ENCODE data around the gene ZBTB2.

The ZBTB2 gene

GRCh38 chr6:151425561-151425960 is 34.2 kb upstream of the ZBTB2 start:
- Histone ChIP-seq H3K9me3 (ENCODE audit: control insufficient read depth, low read depth, low read length) (no peaks in the 10 kb centered on the region), H3K9ac (ENCODE audit: low read length) (no peak overlapping the region), H3K4me3 (ENCODE audit: low read length) (no peak overlapping the region), H3K27me3 (ENCODE audit: control insufficient read depth, insufficient read depth, low read length) (no peaks in the 10 kb centered on the region), H3K4me1 (ENCODE audit: control insufficient read depth, low read depth, low read length) (no peaks in the 10 kb centered on the region), H3K27ac (ENCODE audit: low read length) (no peak overlapping the region), H3K36me3 (ENCODE audit: control insufficient read depth, low read depth, low read length) (peaks cover 69% of the 10 kb centered on the region)

- Histone ChIP-seq H3K27me3 (ENCODE audit: control insufficient read depth, insufficient read depth, low read length) (no peaks in the 10 kb centered on the region), H3K4me1 (ENCODE audit: control insufficient read depth, low read depth, low read length) (no peaks in the 10 kb centered on the region), H3K27ac (ENCODE audit: low read length) (no peak overlapping the region), H3K9me3 (ENCODE audit: control insufficient read depth, low read depth, low read length) (no peaks in the 10 kb centered on the region), H3K9ac (ENCODE audit: low read length) (no peak overlapping the region), H3K36me3 (ENCODE audit: control insufficient read depth, low read depth, low read length) (peaks cover 51% of the 10 kb centered on the region), H3K4me3 (ENCODE audit: low read length) (no peak overlapping the region)
Observed at GRCh38 chr6:151422981-151423380, 31.6 kb upstream of the ZBTB2 start.

- Histone ChIP-seq H3K9ac (ENCODE audit: low read length) (no peak overlapping the region), H3K4me1 (ENCODE audit: control insufficient read depth, low read depth, low read length) (no peaks in the 10 kb centered on the region), H3K27ac (ENCODE audit: low read length) (no peak overlapping the region), H3K36me3 (ENCODE audit: control insufficient read depth, low read depth, low read length) (peaks cover 48% of the 10 kb centered on the region), H3K4me3 (ENCODE audit: low read length) (no peak overlapping the region), H3K9me3 (ENCODE audit: control insufficient read depth, low read depth, low read length) (no peaks in the 10 kb centered on the region), H3K27me3 (ENCODE audit: control insufficient read depth, insufficient read depth, low read length) (no peaks in the 10 kb centered on the region)
Observed at GRCh38 chr6:151417477-151417876, 26.1 kb upstream of the ZBTB2 start.

GRCh38 chr6:151414641-151415260 is 23.4 kb upstream of the ZBTB2 start:
- H3K4me3 ChIP-seq (ENCODE audit: low read length) = no peak overlapping the region
- no peak overlapping the region for H3K27ac ChIP-seq (ENCODE audit: low read length)
- H3K27me3 ChIP-seq (ENCODE audit: control insufficient read depth, insufficient read depth, low read length) = no peaks in the 10 kb centered on the region
- H3K9ac ChIP-seq (ENCODE audit: low read length) = no peak overlapping the region
- no peaks in the 10 kb centered on the region for H3K4me1 ChIP-seq (ENCODE audit: control insufficient read depth, low read depth, low read length)
- H3K9me3 ChIP-seq (ENCODE audit: control insufficient read depth, low read depth, low read length) = no peaks in the 10 kb centered on the region
- H3K36me3 ChIP-seq (ENCODE audit: control insufficient read depth, low read depth, low read length) = peaks cover 32% of the 10 kb centered on the region

GRCh38 chr6:151413372-151414145 is 22.2 kb upstream of the ZBTB2 start:
- peaks cover 32% of the 10 kb centered on the region for H3K36me3 ChIP-seq (ENCODE audit: control insufficient read depth, low read depth, low read length)
- H3K27me3 ChIP-seq (ENCODE audit: control insufficient read depth, insufficient read depth, low read length) = no peaks in the 10 kb centered on the region
- no peaks in the 10 kb centered on the region for H3K9me3 ChIP-seq (ENCODE audit: control insufficient read depth, low read depth, low read length)
- no peaks in the 10 kb centered on the region for H3K4me1 ChIP-seq (ENCODE audit: control insufficient read depth, low read depth, low read length)
- H3K27ac ChIP-seq (ENCODE audit: low read length) = no peak overlapping the region
- H3K4me3 ChIP-seq (ENCODE audit: low read length) = no peak overlapping the region
- H3K9ac ChIP-seq (ENCODE audit: low read length) = no peak overlapping the region

GRCh38 chr6:151412909-151413308 is 21.6 kb upstream of the ZBTB2 start:
- no peak overlapping the region for H3K9ac ChIP-seq (ENCODE audit: low read length)
- H3K4me1 ChIP-seq (ENCODE audit: control insufficient read depth, low read depth, low read length) = no peaks in the 10 kb centered on the region
- no peak overlapping the region for H3K27ac ChIP-seq (ENCODE audit: low read length)
- H3K36me3 ChIP-seq (ENCODE audit: control insufficient read depth, low read depth, low read length) = peaks cover 32% of the 10 kb centered on the region
- no peaks in the 10 kb centered on the region for H3K27me3 ChIP-seq (ENCODE audit: control insufficient read depth, insufficient read depth, low read length)
- H3K4me3 ChIP-seq (ENCODE audit: low read length) = no peak overlapping the region
- no peaks in the 10 kb centered on the region for H3K9me3 ChIP-seq (ENCODE audit: control insufficient read depth, low read depth, low read length)

GRCh38 chr6:151409679-151410078 is 18.3 kb upstream of the ZBTB2 start:
- Histone ChIP-seq H3K9me3 (ENCODE audit: control insufficient read depth, low read depth, low read length) (no peaks in the 10 kb centered on the region), H3K27ac (ENCODE audit: low read length) (no peak overlapping the region), H3K4me1 (ENCODE audit: control insufficient read depth, low read depth, low read length) (no peaks in the 10 kb centered on the region), H3K9ac (ENCODE audit: low read length) (no peak overlapping the region), H3K36me3 (ENCODE audit: control insufficient read depth, low read depth, low read length) (peaks cover 18% of the 10 kb centered on the region), H3K27me3 (ENCODE audit: control insufficient read depth, insufficient read depth, low read length) (no peaks in the 10 kb centered on the region), H3K4me3 (ENCODE audit: low read length) (no peak overlapping the region)

GRCh38 chr6:151409260-151409659 is 17.9 kb upstream of the ZBTB2 start:
- no peak overlapping the region for H3K27ac ChIP-seq (ENCODE audit: low read length)
- no peaks in the 10 kb centered on the region for H3K9me3 ChIP-seq (ENCODE audit: control insufficient read depth, low read depth, low read length)
- H3K9ac ChIP-seq (ENCODE audit: low read length) = no peak overlapping the region
- H3K36me3 ChIP-seq (ENCODE audit: control insufficient read depth, low read depth, low read length) = peaks cover 15% of the 10 kb centered on the region
- no peak overlapping the region for H3K4me3 ChIP-seq (ENCODE audit: low read length)
- no peaks in the 10 kb centered on the region for H3K27me3 ChIP-seq (ENCODE audit: control insufficient read depth, insufficient read depth, low read length)
- no peaks in the 10 kb centered on the region for H3K4me1 ChIP-seq (ENCODE audit: control insufficient read depth, low read depth, low read length)

GRCh38 chr6:151408858-151409257 is 17.5 kb upstream of the ZBTB2 start:
- no peak overlapping the region for H3K27ac ChIP-seq (ENCODE audit: low read length)
- no peaks in the 10 kb centered on the region for H3K9me3 ChIP-seq (ENCODE audit: control insufficient read depth, low read depth, low read length)
- peaks cover 16% of the 10 kb centered on the region for H3K36me3 ChIP-seq (ENCODE audit: control insufficient read depth, low read depth, low read length)

GRCh38 chr6:151403919-151404308 is 12.6 kb upstream of the ZBTB2 start:
- Histone ChIP-seq H3K4me1 (ENCODE audit: control insufficient read depth, low read depth, low read length) (no peaks in the 10 kb centered on the region), H3K36me3 (ENCODE audit: control insufficient read depth, low read depth, low read length) (peaks cover 16% of the 10 kb centered on the region), H3K4me3 (ENCODE audit: low read length) (no peak overlapping the region), H3K9ac (ENCODE audit: low read length) (no peak overlapping the region), H3K27me3 (ENCODE audit: control insufficient read depth, insufficient read depth, low read length) (no peaks in the 10 kb centered on the region), H3K27ac (ENCODE audit: low read length) (no peak overlapping the region), H3K9me3 (ENCODE audit: control insufficient read depth, low read depth, low read length) (no peaks in the 10 kb centered on the region)

More at GRCh38 chr6:151408858-151409257, 17.5 kb upstream of the ZBTB2 start:
- Histone ChIP-seq H3K4me3 (ENCODE audit: low read length) (no peak overlapping the region), H3K27me3 (ENCODE audit: control insufficient read depth, insufficient read depth, low read length) (no peaks in the 10 kb centered on the region), H3K4me1 (ENCODE audit: control insufficient read depth, low read depth, low read length) (no peaks in the 10 kb centered on the region), H3K9ac (ENCODE audit: low read length) (no peak overlapping the region)

GRCh38 chr6:151402228-151402627 is 10.9 kb upstream of the ZBTB2 start:
- Histone ChIP-seq H3K36me3 (ENCODE audit: control insufficient read depth, low read depth, low read length) (peaks cover 21% of the 10 kb centered on the region), H3K4me1 (ENCODE audit: control insufficient read depth, low read depth, low read length) (no peaks in the 10 kb centered on the region), H3K9ac (ENCODE audit: low read length) (no peak overlapping the region), H3K4me3 (ENCODE audit: low read length) (no peak overlapping the region), H3K27me3 (ENCODE audit: control insufficient read depth, insufficient read depth, low read length) (no peaks in the 10 kb centered on the region), H3K27ac (ENCODE audit: low read length) (no peak overlapping the region), H3K9me3 (ENCODE audit: control insufficient read depth, low read depth, low read length) (no peaks in the 10 kb centered on the region)

- Histone ChIP-seq H3K9me3 (ENCODE audit: control insufficient read depth, low read depth, low read length) (no peaks in the 10 kb centered on the region), H3K27ac (ENCODE audit: low read length) (no peak overlapping the region), H3K4me1 (ENCODE audit: control insufficient read depth, low read depth, low read length) (no peaks in the 10 kb centered on the region), H3K36me3 (ENCODE audit: control insufficient read depth, low read depth, low read length) (peaks cover 16% of the 10 kb centered on the region), H3K9ac (ENCODE audit: low read length) (no peak overlapping the region), H3K27me3 (ENCODE audit: control insufficient read depth, insufficient read depth, low read length) (no peaks in the 10 kb centered on the region), H3K4me3 (ENCODE audit: low read length) (no peak overlapping the region)
Observed at GRCh38 chr6:151400473-151400872, 9.1 kb upstream of the ZBTB2 start.

Measured in iPS-18a (cell line).